ENCODE data around the gene CD99L2.

The CD99L2 gene

DNA sequence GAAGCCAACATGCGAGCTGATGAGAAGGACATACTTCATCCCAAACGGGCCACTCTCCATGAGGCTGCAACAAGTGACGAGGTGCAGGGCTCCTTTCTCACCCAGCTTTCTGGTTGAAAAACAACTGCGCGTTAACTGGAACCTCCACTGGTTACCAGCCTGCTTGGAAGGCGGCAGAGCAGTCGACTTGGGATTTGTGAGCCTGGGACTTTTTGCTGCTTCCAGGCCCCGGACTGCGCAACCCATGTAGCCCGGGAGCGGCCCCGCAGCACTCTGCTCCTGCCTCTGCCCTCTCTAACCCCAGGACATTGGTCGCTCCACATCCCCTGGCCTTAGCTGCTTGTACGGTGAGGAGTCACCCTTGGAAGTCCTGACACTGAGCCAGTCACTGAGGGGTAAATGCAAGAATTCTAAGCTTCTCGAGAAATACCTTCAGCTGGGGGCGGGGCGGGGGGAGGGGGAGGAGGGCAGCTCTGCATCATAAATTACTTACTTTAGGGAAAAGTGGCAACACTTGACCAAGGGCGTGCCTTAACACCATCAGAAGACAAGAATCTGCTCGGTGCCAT lies 132.6 kb downstream of the CD99L2 start:
- DNase-seq (ENCODE audit: low read depth in 2 of 2, low spot score in 1 of 2): no peak

DNA sequence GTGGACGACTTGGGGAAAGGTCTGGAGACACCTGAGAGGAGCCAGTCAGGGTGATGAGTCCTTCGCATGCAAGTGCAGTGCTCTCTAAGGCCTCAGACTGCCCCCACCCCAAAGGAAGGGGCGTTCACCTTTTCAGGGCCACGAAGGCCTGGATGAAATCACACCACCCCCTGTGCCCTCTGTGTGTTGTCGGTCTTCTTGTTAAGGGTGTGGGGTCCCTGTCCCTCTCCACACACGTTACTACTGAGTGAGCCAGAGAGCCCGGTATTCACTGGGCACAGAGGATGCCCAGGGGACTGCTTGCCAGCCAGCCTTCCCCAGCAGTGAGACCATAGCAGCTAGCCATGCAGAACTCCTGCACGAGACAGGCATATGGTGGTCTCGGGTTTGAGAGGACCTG lies 133.2 kb downstream of the CD99L2 start:
- no peak for DNase-seq (ENCODE audit: low read depth in 2 of 2, low spot score in 1 of 2)

DNA sequence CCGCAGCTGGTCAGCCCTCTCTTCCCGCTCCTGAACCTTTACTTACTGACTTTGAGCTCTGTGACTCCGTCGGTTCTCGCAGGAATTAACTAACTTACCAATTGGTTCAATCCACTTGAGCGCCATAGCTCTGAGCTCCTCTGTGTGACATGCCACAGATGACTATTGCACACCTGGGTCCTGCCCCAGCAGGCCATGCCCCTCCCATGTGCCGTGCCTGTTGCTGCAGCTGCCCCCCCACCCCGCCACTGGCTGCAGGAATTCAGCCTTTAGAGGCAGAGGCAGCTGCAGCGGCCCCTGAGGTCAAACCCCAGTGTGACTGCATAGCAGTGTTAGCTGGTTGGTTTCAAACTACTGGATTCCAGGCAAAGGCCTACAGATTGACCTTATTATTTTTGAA lies 134.7 kb downstream of the CD99L2 start:
- no peak for DNase-seq (ENCODE audit: low read depth in 2 of 2, low spot score in 1 of 2)

DNA sequence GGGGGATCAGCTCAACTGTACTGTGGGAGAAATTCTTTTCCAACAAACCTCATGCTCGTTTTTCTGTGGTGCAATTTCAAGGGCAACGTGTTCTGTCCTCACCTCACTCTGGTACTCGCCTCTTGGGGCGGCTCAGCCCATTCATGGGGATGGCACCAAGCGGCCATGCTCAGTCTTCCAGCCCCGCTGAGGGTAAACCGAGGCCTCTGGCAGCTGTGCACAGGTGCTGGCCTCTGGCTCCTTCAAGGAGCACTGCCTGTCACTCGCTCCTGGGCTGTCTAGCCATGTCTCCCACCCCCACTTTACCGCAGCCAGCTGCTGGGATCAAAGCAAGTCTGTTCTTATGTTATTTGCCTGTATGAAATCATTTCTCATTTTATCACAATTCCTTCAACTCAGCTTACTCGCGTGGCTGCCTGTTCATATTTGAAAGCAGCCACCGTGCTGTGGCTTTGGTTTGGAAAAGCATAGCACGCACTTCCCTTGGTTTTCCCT lies 135.1 kb downstream of the CD99L2 start:
- DNase-seq (ENCODE audit: low read depth in 2 of 2, low spot score in 1 of 2): no peak

DNA sequence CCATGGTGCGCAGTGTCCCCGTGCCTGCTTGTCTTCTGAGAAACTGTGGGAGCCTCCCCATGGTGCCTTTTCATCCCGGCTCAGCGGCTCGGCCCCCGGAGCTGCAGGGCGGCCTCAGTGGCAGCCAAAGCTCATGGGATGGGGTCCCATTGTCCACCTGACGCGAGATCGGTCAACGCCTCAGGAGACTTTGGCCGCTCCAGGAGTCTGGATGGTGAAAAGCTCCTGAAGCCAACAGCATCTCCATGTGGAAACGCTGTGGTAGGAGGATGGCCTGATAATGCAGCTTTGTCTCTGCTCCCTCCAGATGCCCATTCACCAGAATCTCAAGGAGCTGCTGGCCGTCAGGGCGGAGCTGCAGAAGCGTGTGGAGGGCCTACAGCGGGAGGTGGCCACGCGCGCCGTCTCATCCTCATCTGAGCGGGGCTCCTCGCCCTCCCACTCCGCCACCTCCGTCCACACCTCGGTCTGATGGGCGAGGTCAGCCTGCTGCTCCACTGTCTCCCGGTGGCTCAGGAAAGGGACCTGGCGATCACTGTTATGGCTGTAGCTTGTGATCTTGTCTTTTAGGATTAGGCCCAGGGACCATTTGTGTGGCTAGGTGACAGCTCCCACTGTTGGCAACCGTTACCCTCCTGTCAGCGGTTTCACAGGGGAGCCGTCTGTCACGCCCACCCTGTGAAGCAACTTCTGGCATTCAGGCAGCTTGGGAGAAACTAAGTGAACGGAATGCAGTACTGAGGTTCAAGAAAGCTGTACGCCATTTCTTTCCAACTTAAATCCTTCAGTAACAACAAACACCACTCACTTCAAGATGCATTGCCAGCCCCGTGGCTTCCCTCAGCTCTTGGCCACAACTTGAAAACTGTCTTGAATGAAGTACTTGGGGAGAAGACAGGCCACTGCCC lies 136.0 kb downstream of the CD99L2 start:
- no peak for DNase-seq (ENCODE audit: low read depth in 2 of 2, low spot score in 1 of 2)

DNA sequence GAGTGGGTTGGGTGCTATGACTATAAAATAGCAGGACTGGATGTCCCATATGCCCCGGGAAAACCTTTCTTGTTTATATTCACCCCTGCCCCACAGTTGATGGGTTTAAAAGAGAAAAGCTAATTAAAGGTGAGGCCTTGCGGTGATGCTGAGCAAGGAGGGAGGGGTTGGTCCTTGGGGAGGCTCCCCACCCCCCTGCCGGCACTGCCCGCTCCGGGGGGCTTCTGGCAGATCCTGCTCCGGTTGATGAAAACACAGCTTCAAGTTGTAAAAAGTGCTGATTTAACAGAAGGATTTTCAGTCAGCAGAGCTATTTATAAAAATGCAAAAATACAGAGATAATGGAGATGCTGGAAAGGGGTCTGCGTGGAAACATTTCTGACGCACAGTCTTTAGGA lies 136.7 kb downstream of the CD99L2 start:
- DNase-seq (ENCODE audit: low read depth in 2 of 2, low spot score in 1 of 2): no peak

DNA sequence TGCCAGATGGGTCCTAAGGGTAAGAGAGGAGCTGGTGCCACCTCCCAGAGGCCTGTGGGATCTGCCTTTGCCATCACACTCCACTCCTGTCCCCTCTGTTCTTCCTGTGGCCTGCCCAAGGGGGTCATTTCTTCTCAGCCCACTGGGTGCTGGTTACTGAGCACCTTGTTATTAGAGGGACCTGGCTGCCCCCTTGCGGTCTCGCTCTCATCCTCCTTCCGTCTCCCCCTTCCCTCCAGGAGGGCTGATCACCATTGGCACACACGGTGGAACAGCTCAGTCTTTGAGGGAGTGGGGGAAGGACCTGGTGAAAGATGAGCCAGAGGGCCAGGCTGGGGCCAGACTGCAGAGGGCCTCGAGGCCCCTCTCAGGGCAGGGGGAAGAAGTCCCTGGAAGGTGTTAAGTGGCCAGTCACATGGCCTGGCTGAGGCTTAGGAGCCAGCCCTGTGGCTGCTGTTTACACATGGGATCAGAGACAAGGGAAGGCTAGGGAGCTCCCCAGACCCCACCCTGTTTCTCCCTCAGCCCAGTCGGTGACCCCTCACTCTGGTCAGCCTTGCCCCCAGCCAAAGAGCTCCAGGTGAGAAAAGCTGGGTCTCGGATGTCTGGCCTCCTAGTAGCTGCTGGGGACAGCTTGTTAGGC lies 137.2 kb downstream of the CD99L2 start:
- no peak for DNase-seq (ENCODE audit: low read depth in 2 of 2, low spot score in 1 of 2)

DNA sequence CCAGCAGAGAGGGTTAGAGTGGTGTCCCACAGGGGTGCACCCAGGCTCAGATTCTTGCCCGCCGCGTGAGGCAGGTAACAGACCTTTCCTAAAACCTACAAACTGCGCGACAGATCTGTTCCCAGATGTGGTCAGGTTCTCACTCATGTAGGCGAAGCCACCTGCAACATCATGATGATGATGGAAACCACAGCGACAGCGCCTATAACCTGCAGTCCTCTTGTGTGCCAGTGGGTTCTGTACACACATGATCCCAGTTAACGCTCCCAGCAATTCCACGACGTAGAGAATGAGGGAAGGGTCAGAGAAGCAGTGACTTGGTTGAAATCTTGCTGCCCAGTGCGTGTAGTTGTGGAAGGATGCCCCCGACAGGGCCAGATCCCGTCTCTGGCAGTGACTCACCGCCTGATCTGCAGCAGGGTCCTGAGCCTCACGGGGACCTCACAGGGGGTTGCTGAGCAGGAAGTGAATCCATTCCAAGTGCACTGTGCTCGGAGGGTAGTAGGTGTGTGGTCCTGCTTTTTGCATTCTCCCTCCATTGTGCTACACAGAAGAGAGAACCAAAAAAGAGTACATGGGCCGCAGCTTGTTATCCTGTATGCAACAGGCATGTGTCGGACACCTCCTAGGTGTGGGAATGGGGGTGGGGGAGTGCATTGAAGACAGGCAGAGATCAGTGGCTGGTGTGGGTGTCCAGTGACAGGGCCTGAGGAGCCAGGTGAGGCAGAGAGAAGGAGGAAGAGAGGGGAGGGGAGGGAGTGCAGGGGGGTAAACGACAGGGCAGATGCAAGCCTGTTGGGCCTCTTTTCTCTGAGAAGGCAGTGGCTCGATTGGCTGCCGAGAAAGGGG lies 138.7 kb downstream of the CD99L2 start:
- DNase-seq (ENCODE audit: low read depth in 2 of 2, low spot score in 1 of 2): no peak

DNA sequence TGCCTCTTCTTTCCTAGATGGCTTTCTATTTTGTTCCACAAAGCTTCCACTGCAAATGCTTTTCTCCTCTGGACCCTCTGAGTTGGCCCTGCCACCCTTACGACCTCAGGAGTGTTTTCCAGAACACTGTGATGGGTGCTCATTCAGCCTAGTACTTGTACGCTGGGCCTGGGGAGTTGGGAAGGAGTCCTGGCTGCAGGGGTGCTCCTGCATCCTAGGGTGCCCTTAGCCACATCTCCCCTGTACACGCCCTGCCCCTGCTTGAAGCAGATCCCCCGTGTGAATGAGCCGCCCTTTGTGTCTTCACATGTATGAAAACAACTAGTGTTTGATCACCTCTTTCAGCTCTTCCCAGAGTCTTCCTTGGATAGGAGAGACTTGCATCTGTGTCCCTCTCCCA lies 141.1 kb downstream of the CD99L2 start:
- no peak for DNase-seq (ENCODE audit: low read depth in 2 of 2, low spot score in 1 of 2)

DNA sequence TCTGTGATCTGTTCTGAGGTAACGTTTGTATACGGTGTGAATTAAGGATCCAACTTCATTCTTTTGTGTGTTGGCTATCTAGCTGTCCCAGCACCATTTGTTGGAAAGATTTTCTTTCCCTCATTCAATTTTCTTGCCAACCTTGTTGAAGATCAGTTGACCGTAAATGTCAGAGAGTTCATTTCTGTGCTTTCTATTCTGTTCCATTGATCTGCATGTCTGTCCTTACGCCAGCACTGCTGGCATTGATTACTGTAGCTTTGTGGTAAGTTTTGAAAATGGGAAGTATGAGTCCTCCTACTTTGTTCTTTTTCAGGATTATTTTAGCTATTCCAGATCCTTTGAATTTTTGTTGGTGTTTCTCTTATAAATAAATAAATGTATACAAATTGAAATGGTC lies 144.5 kb downstream of the CD99L2 start:
- no peak for DNase-seq (ENCODE audit: low read depth in 2 of 2, low spot score in 1 of 2)

DNA sequence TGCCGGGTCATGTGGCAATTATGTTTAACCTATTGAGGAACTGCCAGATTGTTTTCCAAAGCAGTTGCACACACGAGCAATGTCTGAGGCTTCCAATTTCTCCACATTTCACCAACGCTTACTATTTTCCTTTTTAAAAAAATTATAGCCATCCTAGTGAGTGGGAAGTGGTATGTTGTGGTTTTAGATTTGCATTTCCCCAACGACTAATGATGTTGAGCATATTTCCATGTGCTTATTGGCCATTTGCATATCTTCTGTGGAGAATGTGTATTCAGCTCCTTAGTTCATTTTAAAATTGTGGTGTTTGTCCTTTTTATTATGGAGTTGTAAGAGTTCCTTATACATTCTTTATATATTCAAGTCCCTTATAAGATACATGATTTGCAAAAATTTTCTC lies 145.1 kb downstream of the CD99L2 start:
- no peak for DNase-seq (ENCODE audit: low read depth in 2 of 2, low spot score in 1 of 2)

DNA sequence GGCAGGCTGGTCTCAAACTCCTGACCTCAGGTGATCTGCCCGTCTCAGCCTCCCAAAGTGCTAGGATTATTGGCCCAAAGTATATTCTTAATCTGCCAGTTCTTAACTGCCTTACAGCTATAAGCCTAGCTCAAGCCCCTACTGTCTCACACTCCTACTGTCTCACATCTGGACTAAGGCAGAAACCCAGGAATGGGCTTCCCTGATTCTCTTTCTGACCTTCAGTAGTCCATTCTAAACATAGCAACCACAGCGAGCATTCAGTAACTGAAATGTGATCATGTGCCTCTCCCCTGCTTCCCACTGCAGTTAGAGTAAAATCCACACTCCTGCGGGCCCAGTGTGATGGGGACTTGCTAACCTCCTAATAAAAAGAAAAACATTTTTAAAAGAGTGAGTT lies 146.3 kb downstream of the CD99L2 start:
- DNase-seq (ENCODE audit: low read depth in 2 of 2, low spot score in 1 of 2): no peak

DNA sequence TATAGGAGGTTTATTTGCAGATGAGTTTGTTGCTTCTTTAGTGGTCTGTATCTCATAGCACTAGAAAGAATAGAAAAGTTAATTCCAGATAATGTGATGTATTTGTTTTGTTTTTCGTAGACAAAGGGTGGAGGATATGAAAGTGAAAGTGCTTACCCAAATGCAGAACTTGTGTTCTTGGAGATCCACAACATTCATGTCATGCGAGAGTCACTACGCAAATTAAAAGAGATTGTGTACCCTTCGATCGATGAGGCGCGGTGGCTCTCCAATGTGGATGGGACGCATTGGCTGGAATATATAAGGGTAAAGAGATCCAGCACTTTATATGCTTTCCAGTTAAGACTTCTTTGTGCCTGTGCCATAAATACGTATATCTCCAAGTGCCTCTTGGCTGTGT lies 162.0 kb downstream of the CD99L2 start:
- DNase-seq (ENCODE audit: low read depth in 2 of 2, low spot score in 1 of 2): no peak

DNA sequence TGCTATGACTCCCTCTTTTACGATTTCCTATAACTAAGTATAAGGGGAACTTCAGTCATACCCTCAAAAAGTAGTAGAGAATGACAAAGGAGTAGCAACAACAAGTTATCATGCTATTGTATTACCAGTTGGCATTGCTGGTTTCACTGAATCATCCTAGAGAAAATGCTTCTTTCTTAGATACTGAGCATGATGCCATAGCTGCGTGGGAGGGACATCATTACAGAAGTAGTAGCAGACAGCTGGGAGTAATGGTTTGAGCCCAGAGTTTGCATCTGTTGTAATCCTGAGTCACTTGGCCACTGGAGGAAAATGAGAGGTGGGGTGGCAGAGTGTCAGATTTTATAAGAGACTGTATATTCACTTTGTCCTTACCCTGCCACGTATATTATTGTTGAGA lies 166.7 kb downstream of the CD99L2 start:
- no peak for DNase-seq (ENCODE audit: low read depth in 2 of 2, low spot score in 1 of 2)

DNA sequence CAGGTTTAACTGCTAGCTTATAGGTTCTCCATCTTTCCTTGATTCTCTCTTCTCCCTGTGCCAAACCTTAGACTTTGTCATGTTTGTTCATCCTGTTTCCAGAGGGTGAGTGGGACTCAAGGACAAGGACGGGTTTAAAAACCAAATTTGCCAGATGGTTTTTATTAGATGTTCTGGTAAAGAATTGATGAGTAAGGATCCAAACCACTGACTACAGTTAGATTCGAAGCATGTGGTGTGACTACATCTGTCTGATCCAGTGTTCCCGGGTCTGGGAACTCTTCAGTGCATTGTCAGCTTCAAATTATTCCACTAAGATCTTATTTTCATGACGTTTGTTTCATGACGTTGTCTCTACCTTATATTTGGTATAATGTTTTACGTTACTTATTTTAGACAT lies 167.7 kb downstream of the CD99L2 start:
- DNase-seq (ENCODE audit: low read depth in 2 of 2, low spot score in 1 of 2): no peak

DNA sequence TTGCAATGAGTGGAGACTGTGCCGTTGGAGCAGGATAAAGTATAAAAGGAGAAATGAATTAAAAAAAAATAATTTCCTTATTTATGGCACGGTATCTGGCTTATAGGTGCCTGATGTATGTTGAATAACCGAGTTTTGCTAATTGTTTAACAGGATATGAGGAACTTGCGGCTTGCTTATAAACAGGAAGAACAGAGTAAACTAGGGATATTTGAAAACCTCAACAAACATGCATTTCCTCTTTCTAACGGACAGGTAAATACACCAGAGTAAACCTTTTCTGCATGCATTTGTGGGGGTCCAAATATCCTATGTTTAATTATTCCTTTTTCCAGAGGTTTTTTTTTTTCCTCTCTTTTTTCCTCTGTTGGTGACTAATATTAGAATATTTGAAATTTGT lies 168.5 kb downstream of the CD99L2 start:
- DNase-seq (ENCODE audit: low read depth in 2 of 2, low spot score in 1 of 2): no peak

DNA sequence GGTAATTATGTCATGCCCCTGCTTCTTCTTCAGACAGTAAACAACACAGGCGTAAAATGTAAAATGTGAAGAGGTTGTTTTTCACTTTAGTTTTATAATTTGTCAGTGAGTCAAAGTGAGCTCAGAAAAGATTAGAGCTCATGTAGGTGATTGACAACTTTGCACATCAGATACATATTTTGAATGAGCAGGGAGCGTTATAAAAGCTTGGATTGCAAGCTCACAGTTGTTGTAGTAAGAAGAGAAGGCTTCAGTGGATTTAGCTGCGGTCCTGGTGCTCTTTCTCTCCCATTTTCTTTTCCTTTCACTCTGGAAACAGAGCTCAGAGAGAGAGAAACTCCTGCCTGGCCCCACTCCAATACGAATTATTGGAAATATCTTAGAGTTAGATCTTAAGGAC lies 178.8 kb downstream of the CD99L2 start:
- no peak for DNase-seq (ENCODE audit: low read depth in 2 of 2, low spot score in 1 of 2)

Data from stimulated activated CD8-positive, alpha-beta memory T cell treated with anti-CD3 and anti-CD28 coated beads, Interleukin-4, amount 100 ng/mL, for 4 hours (primary cell).